Measurements from ENCODE around the gene HABP2.

HABP2 gene

DNA sequence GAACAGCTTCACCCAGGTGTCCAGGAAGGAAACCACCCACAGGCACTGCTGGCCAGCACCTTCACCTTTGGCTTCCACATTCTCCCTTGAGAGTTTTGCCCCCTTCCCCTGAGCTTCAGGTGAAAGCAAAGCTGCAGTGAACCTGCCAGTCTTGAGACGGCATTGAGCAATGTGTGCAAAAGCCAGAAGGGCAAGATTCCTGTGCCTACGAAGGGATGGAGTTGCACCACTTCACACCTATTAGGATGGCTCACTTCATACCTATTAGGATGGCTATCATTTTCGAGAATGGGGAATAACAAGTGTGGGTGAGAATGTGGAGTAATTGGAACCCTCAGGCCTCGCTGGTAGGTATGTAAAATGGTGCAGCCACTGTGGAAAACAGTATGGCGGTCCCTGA, 7.2 kb downstream of the HABP2 start:
- no peak for DNase-seq

DNA sequence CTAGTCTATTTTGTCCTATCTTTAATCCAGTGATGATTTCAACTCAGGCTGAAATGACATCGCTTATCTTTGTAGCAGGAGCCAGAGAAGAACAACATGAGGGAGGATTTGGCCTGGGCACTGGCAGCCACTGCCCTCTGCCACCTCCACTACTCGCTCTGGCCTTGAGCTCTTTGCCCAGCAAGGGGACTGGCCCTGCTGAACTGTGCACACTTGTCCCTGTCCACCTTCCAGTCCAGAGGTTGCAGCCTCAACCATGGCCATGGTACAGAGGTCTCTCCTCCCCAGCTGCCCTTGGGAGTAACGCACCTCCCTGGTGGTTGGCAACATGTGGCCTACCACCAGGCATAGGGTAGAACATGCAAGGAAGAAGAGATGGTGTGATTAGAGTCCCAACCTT, 8.4 kb downstream of the HABP2 start:
- no peak for DNase-seq

DNA sequence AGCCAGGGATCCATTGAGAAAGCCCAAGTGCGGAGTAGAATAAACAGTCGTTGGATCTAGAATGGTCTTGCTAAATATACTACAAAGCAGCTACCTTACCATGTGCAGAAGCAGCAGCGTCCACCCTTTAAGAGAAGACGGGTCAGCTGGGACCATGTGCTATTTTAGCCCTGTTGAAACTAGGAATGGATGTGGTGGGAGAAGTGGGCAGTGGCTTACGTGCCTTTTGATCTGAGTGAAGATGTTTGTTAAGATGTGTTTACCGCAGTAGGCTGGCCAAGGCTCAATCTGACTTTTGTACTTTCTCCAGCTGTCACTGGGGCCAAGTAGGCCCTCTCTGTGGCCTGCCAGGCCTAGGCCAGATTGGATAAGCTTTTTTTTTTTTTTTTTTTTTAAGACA, 9.2 kb downstream of the HABP2 start:
- DNase-seq: no peak

DNA sequence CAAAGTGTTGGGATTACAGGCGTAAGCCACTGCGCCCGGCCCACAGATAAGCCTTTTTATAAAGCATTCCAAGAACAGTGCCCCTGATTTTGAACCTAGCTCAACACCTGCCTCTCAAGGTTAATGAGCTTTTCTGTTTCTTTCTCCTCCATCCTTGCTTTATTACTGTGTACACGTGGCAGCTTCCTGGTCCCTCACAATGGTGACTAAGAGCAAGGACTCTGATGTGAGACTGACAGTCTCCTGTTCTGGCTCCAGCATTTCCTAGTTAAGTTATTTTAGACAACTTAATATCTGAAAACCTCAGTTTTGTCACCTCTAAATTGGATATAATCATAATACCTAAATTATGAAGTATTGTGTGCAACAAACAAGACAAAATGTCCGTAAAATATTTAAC, 9.9 kb downstream of the HABP2 start:
- DNase-seq: no peak

DNA sequence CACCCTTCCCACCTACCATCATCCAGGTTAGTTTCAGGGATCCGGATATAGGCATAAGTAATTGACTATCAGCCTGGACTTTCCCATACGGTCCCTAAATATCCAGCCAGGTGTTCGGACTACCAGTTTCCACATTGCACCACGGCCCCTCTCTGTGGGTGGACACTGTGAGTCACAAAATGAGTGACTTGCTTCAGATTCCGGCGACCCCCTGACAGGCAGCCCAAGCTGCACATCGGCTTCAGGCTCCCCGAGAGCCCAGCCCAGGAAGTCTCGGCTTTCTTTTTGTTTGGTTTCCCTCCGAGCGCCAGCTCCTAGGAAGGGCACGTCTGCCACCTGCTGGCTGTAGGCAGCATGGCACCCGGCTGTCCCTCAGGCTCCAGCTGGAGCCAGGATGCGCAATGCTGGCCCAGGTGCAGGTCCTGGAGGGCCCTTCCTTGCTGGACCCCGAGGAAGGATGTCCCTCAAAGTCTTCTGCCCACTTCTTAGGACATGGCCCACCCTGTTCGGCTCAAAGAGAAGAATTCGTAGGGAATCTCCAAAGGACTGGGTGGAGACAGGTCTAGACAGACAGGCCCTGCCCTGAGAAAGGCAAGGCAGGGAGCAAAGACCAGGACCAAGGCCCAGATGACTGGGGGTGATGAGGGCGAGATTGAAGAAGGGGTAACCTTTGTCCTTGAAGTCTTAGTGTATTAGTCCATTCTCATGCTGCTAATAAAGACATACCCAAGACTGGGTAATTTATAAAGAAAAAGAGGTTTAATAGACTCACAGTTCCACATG, 10.6 kb downstream of the HABP2 start:
- peak; percentile 88 for DNase-seq

DNA sequence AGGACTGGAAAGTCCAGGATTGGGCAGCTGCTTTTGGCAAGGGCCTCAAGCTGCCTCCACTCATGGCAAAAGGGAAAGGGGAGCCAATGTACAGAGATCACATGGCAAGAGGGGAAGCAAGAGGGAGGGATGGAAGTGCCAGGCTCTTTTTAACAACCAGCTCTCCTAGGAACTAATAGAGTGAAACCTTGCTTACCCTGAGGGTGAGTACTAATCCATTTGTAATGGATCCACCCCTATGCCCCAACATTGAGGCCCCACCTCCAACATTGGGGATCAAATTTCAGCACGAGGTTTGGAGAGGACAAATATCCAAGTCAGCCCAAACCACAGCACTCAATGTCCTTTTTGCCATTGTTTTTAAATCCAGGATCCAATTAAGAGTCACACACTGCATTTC, 12.5 kb downstream of the HABP2 start:
- DNase-seq: no peak

GRCh38 chr10:113566888-113567287, 14.0 kb downstream of the HABP2 start:
- no peak for DNase-seq

GRCh38 chr10:113569576-113569975, 16.7 kb downstream of the HABP2 start:
- DNase-seq: no peak

- DNase-seq: no peak
Observed at GRCh38 chr10:113572520-113573290, 19.9 kb downstream of the HABP2 start.

DNA sequence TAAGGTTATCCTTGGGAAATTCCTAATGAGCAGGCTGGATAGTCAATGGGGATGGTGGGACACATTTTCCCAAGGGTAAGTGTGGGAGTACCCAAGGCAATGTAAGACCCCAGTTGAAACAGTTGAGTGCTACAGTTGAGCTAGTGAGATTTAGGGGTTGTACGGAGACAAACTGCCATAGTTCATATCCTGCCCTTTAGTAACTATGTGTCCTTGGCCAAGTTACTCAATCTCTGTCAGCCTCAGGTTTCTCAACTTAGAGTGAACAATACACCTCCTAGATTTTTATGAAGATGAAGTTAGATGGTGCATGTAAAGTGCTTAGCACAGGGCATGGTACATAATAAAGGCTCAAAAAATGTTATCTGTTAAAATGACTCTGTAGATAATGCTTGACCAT, 20.5 kb downstream of the HABP2 start:
- no peak for DNase-seq

DNA sequence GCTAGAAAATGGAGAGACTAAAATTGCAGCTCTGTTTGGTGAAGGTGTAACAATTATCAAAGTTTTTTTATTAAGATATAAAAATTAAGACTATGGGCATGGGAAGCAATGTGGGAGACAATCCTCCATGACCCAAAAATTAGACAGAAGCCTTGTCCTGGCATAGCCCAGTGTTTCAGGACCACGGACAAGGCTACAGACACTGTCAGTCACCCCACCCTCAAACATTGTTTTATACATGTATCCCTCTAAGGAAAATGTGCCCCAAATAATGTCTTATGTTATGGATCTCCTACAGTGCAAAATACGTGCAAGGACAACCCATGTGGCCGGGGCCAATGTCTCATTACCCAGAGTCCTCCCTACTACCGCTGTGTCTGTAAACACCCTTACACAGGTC, 24.0 kb downstream of the HABP2 start:
- DNase-seq: no peak

- DNase-seq: no peak
Observed at GRCh38 chr10:113578773-113579172, 25.9 kb downstream of the HABP2 start.

- no peak for DNase-seq
Observed at GRCh38 chr10:113581092-113581491, 28.2 kb downstream of the HABP2 start.

DNA sequence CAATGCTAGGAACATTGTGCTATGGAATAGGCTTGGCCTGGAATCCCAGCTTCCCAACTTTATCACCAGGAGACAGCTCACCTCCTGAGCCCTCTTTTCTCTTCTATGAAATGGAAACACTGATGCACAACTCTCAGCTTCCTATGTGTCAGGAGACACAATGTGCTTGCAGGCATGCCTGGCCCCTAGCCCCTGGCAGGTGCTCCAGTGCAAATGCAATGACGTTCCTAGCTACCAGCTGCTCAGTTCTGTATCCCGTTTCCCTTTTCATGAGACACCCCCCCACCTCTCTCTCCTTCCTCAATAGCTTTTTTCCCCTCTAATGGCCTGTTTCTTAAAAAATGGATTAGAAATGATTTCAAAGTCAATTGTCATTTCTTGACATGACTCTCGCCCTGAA, 30.7 kb downstream of the HABP2 start:
- no peak for DNase-seq

GRCh38 chr10:113585949-113586348, 33.1 kb downstream of the HABP2 start:
- no peak for DNase-seq

GRCh38 chr10:113589201-113589770, 36.4 kb downstream of the HABP2 start:
- DNase-seq: no peak

DNA sequence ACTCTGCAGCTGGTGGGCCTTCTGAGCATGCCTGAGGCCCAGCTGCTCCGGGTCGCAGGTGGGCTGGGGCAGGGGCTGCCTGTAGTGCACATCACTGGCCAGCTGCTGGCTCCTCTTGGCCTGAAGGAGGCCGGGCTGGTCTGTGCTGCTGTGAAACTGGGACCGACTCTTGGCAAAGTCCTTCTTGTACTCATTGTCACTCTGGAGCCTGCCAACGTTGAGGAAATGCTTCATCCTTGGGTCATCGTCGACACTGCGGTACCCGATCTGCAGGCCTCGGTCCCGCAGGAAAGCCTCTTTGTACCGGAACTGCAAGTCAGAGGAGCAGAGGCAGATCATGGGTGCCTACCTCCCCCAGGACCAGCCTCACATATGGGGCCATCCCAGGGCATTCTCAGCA, 37.7 kb downstream of the HABP2 start:
- no peak for DNase-seq

GRCh38 chr10:113592380-113592779, 39.5 kb downstream of the HABP2 start:
- no peak for DNase-seq

DNA sequence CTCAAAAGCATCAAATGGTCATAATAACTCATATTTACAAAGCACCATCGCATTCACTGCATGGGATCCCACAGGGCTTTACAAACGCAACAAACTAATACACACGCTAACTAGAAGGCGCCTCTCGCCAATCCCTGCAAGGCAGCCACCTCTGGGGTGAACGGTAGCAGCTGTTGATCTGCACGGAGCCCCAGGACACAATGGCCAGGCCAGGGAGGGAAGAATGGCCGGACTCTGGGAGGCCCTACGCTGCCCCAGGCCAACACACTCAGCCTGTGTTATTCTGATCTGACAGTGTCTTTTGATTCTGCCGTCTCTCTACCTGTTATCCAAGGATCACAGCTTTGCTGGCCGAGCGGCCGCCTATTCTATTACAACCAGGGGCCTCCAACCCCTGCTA, 41.8 kb downstream of the HABP2 start:
- DNase-seq: no peak

GRCh38 chr10:113600569-113600968, 47.7 kb downstream of the HABP2 start:
- DNase-seq: no peak

- no peak for DNase-seq
Observed at GRCh38 chr10:113603057-113603777, 50.4 kb downstream of the HABP2 start.

GRCh38 chr10:113604572-113604971, 51.7 kb downstream of the HABP2 start:
- DNase-seq: no peak

DNA sequence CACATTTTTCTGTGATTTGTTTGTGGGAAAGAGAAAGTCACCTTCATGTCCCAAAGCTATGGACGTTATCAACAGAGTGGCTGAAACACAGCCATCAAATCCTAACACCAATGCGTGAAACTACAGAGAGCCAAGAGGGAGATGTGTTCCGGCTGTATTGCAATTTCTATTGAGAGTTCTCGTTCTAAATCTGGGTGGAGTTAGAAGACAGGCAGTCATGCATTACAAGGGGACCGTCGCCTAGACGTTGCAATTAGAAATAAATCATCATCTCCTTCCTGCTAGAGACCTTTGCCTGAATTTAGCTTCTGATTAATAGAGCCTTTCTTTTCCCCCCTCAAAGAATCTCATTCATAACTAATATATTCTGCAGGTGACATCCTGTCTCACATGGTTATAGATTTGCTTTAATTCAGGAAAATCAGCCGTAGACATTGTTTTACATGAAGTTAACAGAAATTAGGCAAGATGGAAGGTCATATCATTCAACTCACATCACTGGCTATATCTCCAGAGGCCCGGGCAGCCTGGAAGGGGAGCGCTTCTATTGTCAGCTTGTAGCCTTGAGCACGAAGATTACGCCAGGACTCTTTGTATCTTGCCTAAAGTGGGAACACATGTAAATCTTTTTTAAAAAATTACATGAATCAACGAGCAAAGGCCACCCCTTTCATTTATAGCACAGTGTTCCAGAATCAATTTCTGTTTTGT, 52.6 kb downstream of the HABP2 start:
- DNase-seq: no peak

Measured in islet precursor cell (in vitro differentiated cells).